ENCODE results near the gene KCNJ8.
"Not testable (repeated sequence)": the region's sequence is repeated elsewhere in the genome, so short reads cannot be mapped to it uniquely, and the experiment has no call there.

Gene KCNJ8

DNA sequence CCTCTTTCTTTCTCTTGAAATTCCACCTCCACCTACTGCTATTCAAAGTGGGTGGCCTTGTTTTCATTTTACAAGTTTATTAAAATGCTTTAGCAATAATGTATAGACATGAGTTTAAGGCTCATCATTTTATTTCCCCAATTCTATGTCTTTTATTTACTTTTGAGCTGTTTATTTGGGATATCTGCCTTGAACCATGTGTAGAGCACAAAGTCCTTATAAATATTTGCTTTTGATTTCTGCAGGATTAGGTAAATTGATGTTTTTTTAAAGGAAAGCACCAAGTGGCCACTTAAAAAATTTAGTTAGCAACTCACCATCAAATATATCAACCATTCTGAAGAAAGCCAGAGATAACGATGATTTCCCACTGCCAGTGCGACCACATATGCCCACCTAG, 39.8 kb upstream of the KCNJ8 start:
- H3K27me3 ChIP-seq (ENCODE audit: insufficient read depth, insufficient read length), result no peaks in the 10 kb centered on the region
- no peaks in the 10 kb centered on the region for H3K9me3 ChIP-seq (ENCODE audit: insufficient read depth, low read length)
- H3K9ac ChIP-seq (ENCODE audit: insufficient read length, low read depth), result no peak overlapping the region
- no peak for TF ChIP-seq SUZ12 (IDR thresholded peaks at IDR 0.05; ENCODE audit: extremely low read depth, insufficient read depth, insufficient read length)
- no peak for TF ChIP-seq ZNF274 (IDR thresholded peaks at IDR 0.05; ENCODE audit: low read depth, low read length)
- TF ChIP-seq YY1 (IDR thresholded peaks at IDR 0.05; ENCODE audit: insufficient read depth, insufficient read length), result no peak
- DNase-seq (ENCODE audit: low read depth, low spot score), result no peak
- no peaks in the 10 kb centered on the region for H3K36me3 ChIP-seq (ENCODE audit: insufficient read depth, insufficient read length, low read length)
- H3K4me3 ChIP-seq (ENCODE audit: insufficient read length, low read depth), result no peak overlapping the region
- no peaks in the 10 kb centered on the region for H3K4me1 ChIP-seq (ENCODE audit: insufficient read depth, insufficient read length)

DNA sequence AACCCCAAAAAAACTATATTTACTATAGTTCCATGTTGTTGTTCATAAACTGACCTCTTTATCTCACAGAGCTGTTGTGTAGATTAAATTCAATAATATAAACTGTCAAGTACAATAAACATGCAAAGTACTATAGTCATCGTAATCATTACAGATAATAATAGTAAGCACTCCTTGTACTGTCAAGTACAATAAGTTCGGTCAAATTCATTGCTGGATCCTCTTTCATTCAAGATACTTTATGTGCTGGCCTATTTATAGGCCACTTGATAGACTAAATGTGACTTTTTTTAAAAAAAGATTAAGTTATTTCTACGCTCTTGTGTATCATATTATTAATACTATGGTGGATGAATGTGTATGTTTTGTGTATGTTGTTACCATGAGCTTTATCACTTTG, 39.2 kb upstream of the KCNJ8 start:
- H3K9me3 ChIP-seq (ENCODE audit: insufficient read depth, low read length), result no peaks in the 10 kb centered on the region
- no peak overlapping the region for H3K4me3 ChIP-seq (ENCODE audit: insufficient read length, low read depth)
- H3K9ac ChIP-seq (ENCODE audit: insufficient read length, low read depth), result no peak overlapping the region
- H3K27me3 ChIP-seq (ENCODE audit: insufficient read depth, insufficient read length), result no peaks in the 10 kb centered on the region
- H3K4me1 ChIP-seq (ENCODE audit: insufficient read depth, insufficient read length), result no peaks in the 10 kb centered on the region
- TF ChIP-seq ZNF274 (IDR thresholded peaks at IDR 0.05; ENCODE audit: low read depth, low read length) (no peak), SUZ12 (IDR thresholded peaks at IDR 0.05; ENCODE audit: extremely low read depth, insufficient read depth, insufficient read length) (no peak), YY1 (IDR thresholded peaks at IDR 0.05; ENCODE audit: insufficient read depth, insufficient read length) (no peak)
- no peak for DNase-seq (ENCODE audit: low read depth, low spot score)
- no peaks in the 10 kb centered on the region for H3K36me3 ChIP-seq (ENCODE audit: insufficient read depth, insufficient read length, low read length)

- Histone ChIP-seq H3K4me1 (ENCODE audit: insufficient read depth, insufficient read length) (no peaks in the 10 kb centered on the region), H3K27me3 (ENCODE audit: insufficient read depth, insufficient read length) (no peaks in the 10 kb centered on the region), H3K9ac (ENCODE audit: insufficient read length, low read depth) (no peak overlapping the region), H3K4me3 (ENCODE audit: insufficient read length, low read depth) (no peak overlapping the region), H3K36me3 (ENCODE audit: insufficient read depth, insufficient read length, low read length) (no peaks in the 10 kb centered on the region), H3K9me3 (ENCODE audit: insufficient read depth, low read length) (no peaks in the 10 kb centered on the region)
- TF ChIP-seq ZNF274 (IDR thresholded peaks at IDR 0.05; ENCODE audit: low read depth, low read length) (no peak), YY1 (IDR thresholded peaks at IDR 0.05; ENCODE audit: insufficient read depth, insufficient read length) (no peak), SUZ12 (IDR thresholded peaks at IDR 0.05; ENCODE audit: extremely low read depth, insufficient read depth, insufficient read length) (no peak)
- DNase-seq (ENCODE audit: low read depth, low spot score), result no peak
These were observed 38.6 kb upstream of the KCNJ8 start for GRCh38 chr12:21813125-21813524.

DNA sequence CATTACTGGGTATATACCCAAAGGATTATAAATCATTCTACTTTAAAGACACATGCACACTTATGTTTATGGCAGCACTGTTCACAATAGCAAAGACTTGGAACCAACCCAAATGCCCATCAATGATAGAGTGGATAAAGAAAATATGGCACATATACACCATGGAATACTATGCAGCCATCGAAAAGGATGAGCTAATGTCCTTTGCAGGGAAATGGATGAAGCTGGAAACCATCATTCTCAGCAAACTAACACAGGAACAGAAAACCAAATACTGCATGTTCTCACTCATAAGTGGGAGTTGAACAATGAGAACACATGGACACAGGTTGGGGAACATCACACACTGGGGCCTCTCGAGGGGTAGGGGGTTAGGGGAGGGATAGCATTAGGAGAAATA, 37.8 kb upstream of the KCNJ8 start:
- not testable (repeated sequence) for H3K9ac ChIP-seq (ENCODE audit: insufficient read length, low read depth); H3K36me3 ChIP-seq (ENCODE audit: insufficient read depth, insufficient read length, low read length); H3K4me3 ChIP-seq (ENCODE audit: insufficient read length, low read depth); H3K27me3 ChIP-seq (ENCODE audit: insufficient read depth, insufficient read length); DNase-seq (ENCODE audit: low read depth, low spot score); H3K9me3 ChIP-seq (ENCODE audit: insufficient read depth, low read length); H3K4me1 ChIP-seq (ENCODE audit: insufficient read depth, insufficient read length)

GRCh38 chr12:21809100-21809499, 34.6 kb upstream of the KCNJ8 start:
- DNase-seq (ENCODE audit: low read depth, low spot score), result no peak
- no peaks in the 10 kb centered on the region for H3K4me1 ChIP-seq (ENCODE audit: insufficient read depth, insufficient read length)
- H3K4me3 ChIP-seq (ENCODE audit: insufficient read length, low read depth), result no peak overlapping the region
- no peaks in the 10 kb centered on the region for H3K27me3 ChIP-seq (ENCODE audit: insufficient read depth, insufficient read length)
- no peak for TF ChIP-seq YY1 (IDR thresholded peaks at IDR 0.05; ENCODE audit: insufficient read depth, insufficient read length)
- TF ChIP-seq SUZ12 (IDR thresholded peaks at IDR 0.05; ENCODE audit: extremely low read depth, insufficient read depth, insufficient read length), result no peak
- TF ChIP-seq ZNF274 (IDR thresholded peaks at IDR 0.05; ENCODE audit: low read depth, low read length), result no peak
- H3K9me3 ChIP-seq (ENCODE audit: insufficient read depth, low read length), result no peaks in the 10 kb centered on the region
- H3K36me3 ChIP-seq (ENCODE audit: insufficient read depth, insufficient read length, low read length), result no peaks in the 10 kb centered on the region
- H3K9ac ChIP-seq (ENCODE audit: insufficient read length, low read depth), result no peak overlapping the region

DNA sequence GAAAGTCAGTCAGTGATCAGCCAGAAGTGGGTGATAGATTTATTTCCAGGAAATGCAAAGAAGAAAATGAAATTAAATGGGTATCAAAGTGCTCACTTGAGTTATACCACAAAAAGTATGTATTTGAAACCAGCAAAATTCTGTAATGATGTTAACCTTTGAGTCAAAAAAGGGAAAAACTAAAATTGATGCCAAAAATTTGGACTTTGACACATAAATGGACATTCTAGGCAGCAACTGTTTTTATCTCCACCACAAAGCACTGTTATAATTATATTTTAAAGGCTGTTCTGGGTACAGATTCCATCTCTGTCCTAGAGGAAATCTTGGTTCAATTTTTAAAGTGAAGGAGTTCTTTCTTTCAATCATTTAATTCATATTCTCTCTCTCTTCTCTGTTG, 31.7 kb upstream of the KCNJ8 start:
- H3K9ac ChIP-seq (ENCODE audit: insufficient read length, low read depth), result no peak overlapping the region
- H3K4me1 ChIP-seq (ENCODE audit: insufficient read depth, insufficient read length), result no peaks in the 10 kb centered on the region
- no peaks in the 10 kb centered on the region for H3K9me3 ChIP-seq (ENCODE audit: insufficient read depth, low read length)
- TF ChIP-seq SUZ12 (IDR thresholded peaks at IDR 0.05; ENCODE audit: extremely low read depth, insufficient read depth, insufficient read length) (no peak), ZNF274 (IDR thresholded peaks at IDR 0.05; ENCODE audit: low read depth, low read length) (no peak), YY1 (IDR thresholded peaks at IDR 0.05; ENCODE audit: insufficient read depth, insufficient read length) (no peak)
- no peak for DNase-seq (ENCODE audit: low read depth, low spot score)
- no peaks in the 10 kb centered on the region for H3K27me3 ChIP-seq (ENCODE audit: insufficient read depth, insufficient read length)
- H3K36me3 ChIP-seq (ENCODE audit: insufficient read depth, insufficient read length, low read length), result no peaks in the 10 kb centered on the region
- no peak overlapping the region for H3K4me3 ChIP-seq (ENCODE audit: insufficient read length, low read depth)

- no peak for TF ChIP-seq ZNF274 (IDR thresholded peaks at IDR 0.05; ENCODE audit: low read depth, low read length)
- TF ChIP-seq SUZ12 (IDR thresholded peaks at IDR 0.05; ENCODE audit: extremely low read depth, insufficient read depth, insufficient read length), result no peak
- no peak for TF ChIP-seq YY1 (IDR thresholded peaks at IDR 0.05; ENCODE audit: insufficient read depth, insufficient read length)
- Histone ChIP-seq H3K4me3 (ENCODE audit: insufficient read length, low read depth) (no peak overlapping the region), H3K9me3 (ENCODE audit: insufficient read depth, low read length) (no peaks in the 10 kb centered on the region), H3K4me1 (ENCODE audit: insufficient read depth, insufficient read length) (no peaks in the 10 kb centered on the region), H3K9ac (ENCODE audit: insufficient read length, low read depth) (no peak overlapping the region), H3K27me3 (ENCODE audit: insufficient read depth, insufficient read length) (no peaks in the 10 kb centered on the region), H3K36me3 (ENCODE audit: insufficient read depth, insufficient read length, low read length) (no peaks in the 10 kb centered on the region)
- no peak for DNase-seq (ENCODE audit: low read depth, low spot score)
These were observed 27.2 kb upstream of the KCNJ8 start for GRCh38 chr12:21801522-21802288.

All from NT2/D1 (cell line).